ENCODE results near the gene PPARG. TPM values are rescaled to one million over a fixed set of nuclear protein-coding genes. Genes with fewer than 3 reads are reported as not detected.

PPARG gene
- total and polyA plus RNA-seq, 2 of the 8 experiments (the other 6 are each of a cell fraction or from before 2014, with no cell fraction given) = 0.06 TPM; not detected in 1

- H3K9me3 ChIP-seq (ENCODE audit: insufficient read depth in 2 of 2, low read depth in 1 of 2, low read length in 1 of 2) = no peaks in the 10 kb centered on the region
- H3K27ac ChIP-seq (ENCODE audit: low read depth, low read length) = no peak overlapping the region
- no peak overlapping the region for H3K18ac ChIP-seq (ENCODE audit: extremely low read depth, low read length)
- DNase-seq (ENCODE audit: low read depth in 1 of 2, low spot score in 2 of 2) (no peak), FAIRE-seq (no peak)
- H3K14ac ChIP-seq (ENCODE audit: insufficient read length) = no peak overlapping the region
- H3K4me3 ChIP-seq (ENCODE audit: extremely low read depth in 1 of 4, insufficient read depth in 2 of 4, low read depth in 3 of 4, low read length in 4 of 4) = peak overlapping the region; percentile 68 to 86 (median 83); a peak in 6 of 8 replicates
- no peak overlapping the region for H2AK5ac ChIP-seq (ENCODE audit: low read depth, low read length)
- H3K4me2 ChIP-seq (ENCODE audit: insufficient read depth in 1 of 2, low read depth in 2 of 2, low read length in 2 of 2) = peak overlapping the region; percentile 83 to 87
- H2BK20ac ChIP-seq (ENCODE audit: low read length) = no peak overlapping the region
- no peak overlapping the region for H4K5ac ChIP-seq (ENCODE audit: insufficient read length, low read depth, low read length)
- 78% methylated on average over 1 of the region's 1 CpG; no CpG with 5 or more reads in 1 of the 2 experiments for WGBS, 2 experiments (ENCODE audit: extremely low coverage in 1 of 2, insufficient coverage in 1 of 2, insufficient read length in 1 of 2, insufficient replicate concordance in 2 of 2, low coverage in 1 of 2, low lambda C conversion rate in 2 of 2, missing lambda C conversion rate in 1 of 2)
- POLR2A ChIA-PET (ENCODE audit: partially characterized antibody) = interaction anchor here (0.6 to 1.8 kb wide), 7 partner anchors 12 to 324 kb away, joined by 3 to 7 read pairs (median 4); partner anchors contain the start of gene RAF1
- H2BK5ac ChIP-seq (ENCODE audit: low read depth, low read length) = no peak overlapping the region
- no peaks in the 10 kb centered on the region for H3K27me3 ChIP-seq (replicated peaks in 1 of 4; ENCODE audit: control insufficient read depth in 3 of 4, extremely low read depth in 1 of 4, insufficient read depth in 3 of 4, low read length in 3 of 4)
- TF ChIP-seq POLR2AphosphoS5 (IDR thresholded peaks at IDR 0.05; ENCODE audit: low read depth, low read length) = no peak
- no peak for TF ChIP-seq TEAD4 (IDR thresholded peaks at IDR 0.05; ENCODE audit: low read depth, low read length)
- TF ChIP-seq BACH1 (IDR thresholded peaks at IDR 0.05; ENCODE audit: low read length) = no peak
- TF ChIP-seq CBX5 (IDR thresholded peaks at IDR 0.05; ENCODE audit: low read depth, low read length) = no peak
- no peak for TF ChIP-seq TAF7 (optimal IDR thresholded peaks at IDR 0.05; ENCODE audit: borderline replicate concordance, low read depth, low read length)
- TF ChIP-seq SP4 (IDR thresholded peaks at IDR 0.05; ENCODE audit: low read length) = 0 out of 2 replicates have a peak, but pooled peaks have one; percentile 7
- peaks cover 0 to 1% of the 10 kb centered on the region in 2 experiments for H4K20me1 ChIP-seq (replicated peaks in 1 of 2; ENCODE audit: control insufficient read depth in 1 of 2, insufficient read depth in 2 of 2, low read length in 2 of 2)
- no peak overlapping the region for H3K56ac ChIP-seq (replicated peaks; ENCODE audit: insufficient read length, low read depth, low read length)
- H2BK15ac ChIP-seq (ENCODE audit: low read length) = no peak overlapping the region
- peaks cover 8% of the 10 kb centered on the region; the same call in 1 of the 2 replicates for H3K23me2 ChIP-seq (ENCODE audit: low read depth, low read length)
- CTCF ChIA-PET (ENCODE audit: partially characterized antibody) = interaction anchor here (0.6 to 4.2 kb wide), 9 partner anchors 12 to 348 kb away, joined by 3 to 23 read pairs (median 4); no protein-coding TSS in a partner anchor
- H2AFZ ChIP-seq (ENCODE audit: low read length) = peak overlapping the region; percentile 93; the same call in 1 of the 2 replicates
- peaks cover 0 to 32% of the 10 kb centered on the region in 2 experiments; a peak in 2 of 4 replicates for H3K79me2 ChIP-seq (ENCODE audit: control insufficient read depth in 1 of 2, insufficient read depth in 2 of 2, low read length in 2 of 2)
- H3K4me1 ChIP-seq (replicated peaks in 1 of 4; ENCODE audit: control insufficient read depth in 3 of 4, insufficient read depth in 4 of 4, low read length in 3 of 4) = peaks cover 2 to 8% (median 5%) of the 10 kb centered on the region in 4 experiments
- 0 out of 2 replicates have a peak, but pooled peaks cover 10% of the 10 kb centered on the region for H3K79me1 ChIP-seq (ENCODE audit: low read depth, low read length)
- H3K23ac ChIP-seq (ENCODE audit: insufficient read length) = no peak overlapping the region
- no peak overlapping the region for H2BK12ac ChIP-seq (ENCODE audit: low read depth, low read length)
- no peak overlapping the region for H2BK120ac ChIP-seq (replicated peaks; ENCODE audit: low read depth, low read length)
- peaks cover 0 to 4% (median 0%) of the 10 kb centered on the region in 4 experiments; a peak in 1 of 8 replicates for H3K36me3 ChIP-seq (ENCODE audit: control insufficient read depth in 2 of 4, insufficient read depth in 4 of 4, low read length in 3 of 4)
- H4K91ac ChIP-seq (replicated peaks; ENCODE audit: insufficient read length, low read length) = peak overlapping the region; percentile 3
- H3K4ac ChIP-seq (replicated peaks; ENCODE audit: insufficient read length, low read depth, low read length) = peak overlapping the region; percentile 16
- no peak overlapping the region for H4K8ac ChIP-seq (ENCODE audit: extremely low read depth, insufficient read depth, low read length)
- peak overlapping the region in 1 of 4 experiments; percentile 69; a peak in 3 of 7 replicates for H3K9ac ChIP-seq (replicated peaks in 1 of 4; ENCODE audit: extremely low read depth in 1 of 4, low read depth in 3 of 4, low read length in 3 of 4)
These were observed 194.5 kb downstream of the PPARG start for GRCh38 chr3:12483410-12483809.
